GM18909 (cell line): ENCODE results near the gene DDR1.
A peak's percentile ranks its signal among the peaks of the same experiment; 100 is the strongest.
"Not testable (repeated sequence)": the region's sequence is repeated elsewhere in the genome, so short reads cannot be mapped to it uniquely, and the experiment has no call there.

ENCODE experiments used
- ATAC-seq: cut with Tn5 transposase; IDR thresholded peaks from one replicate; pipeline ENCODE4 v1.9.1; 2021; ENCODE audit warnings: mild to moderate bottlenecking; ENCODE audit not compliant: unreplicated experiment, poor library complexity

DDR1 gene

GRCh38 chr6:30891816-30892538 lies 7.7 kb downstream of the DDR1 start:
- no peak for ATAC-seq

GRCh38 chr6:30893001-30893591 lies 8.8 kb downstream of the DDR1 start:
- ATAC-seq, result no peak

GRCh38 chr6:30893666-30894065 lies 9.3 kb downstream of the DDR1 start:
- ATAC-seq, result no peak

- ATAC-seq, result no peak
These were observed 10.1 kb downstream of the DDR1 start for GRCh38 chr6:30894381-30894780.

GRCh38 chr6:30894935-30895334 lies 10.6 kb downstream of the DDR1 start:
- no peak for ATAC-seq

GRCh38 chr6:30895343-30895742 lies 11.0 kb downstream of the DDR1 start:
- no peak for ATAC-seq

- ATAC-seq, result no peak
These were observed 12.2 kb downstream of the DDR1 start for GRCh38 chr6:30896541-30896940.

GRCh38 chr6:30897882-30898281 lies 13.6 kb downstream of the DDR1 start:
- no peak for ATAC-seq

- no peak for ATAC-seq
These were observed 14.5 kb downstream of the DDR1 start for GRCh38 chr6:30898750-30899360.

- no peak for ATAC-seq
These were observed 16.6 kb downstream of the DDR1 start for GRCh38 chr6:30900863-30901417.

- ATAC-seq, result no peak
These were observed 17.1 kb downstream of the DDR1 start for GRCh38 chr6:30901436-30901835.

- ATAC-seq, result not testable (repeated sequence)
These were observed 17.9 kb downstream of the DDR1 start for GRCh38 chr6:30902196-30902595.

GRCh38 chr6:30902709-30903108 lies 18.4 kb downstream of the DDR1 start:
- ATAC-seq, result no peak

GRCh38 chr6:30903236-30903635 lies 18.9 kb downstream of the DDR1 start:
- ATAC-seq, result no peak

- ATAC-seq, result not testable (repeated sequence)
These were observed 23.0 kb downstream of the DDR1 start for GRCh38 chr6:30907290-30907757.

- peak; percentile 92 for ATAC-seq
These were observed 23.7 kb downstream of the DDR1 start, which contains the start of gene GTF2H4 for GRCh38 chr6:30907758-30908591. Gene GTF2H4, plus strand, starts transcription at chr6:30908207.

GRCh38 chr6:30908700-30909099 lies 24.4 kb downstream of the DDR1 start:
- no peak for ATAC-seq

GRCh38 chr6:30910473-30910872 lies 26.2 kb downstream of the DDR1 start:
- not testable (repeated sequence) for ATAC-seq

GRCh38 chr6:30912746-30913520 lies 28.6 kb downstream of the DDR1 start:
- ATAC-seq, result no peak

- no peak for ATAC-seq
These were observed 29.4 kb downstream of the DDR1 start for GRCh38 chr6:30913721-30914075.
